Endothelial cell of umbilical vein (primary cell): ENCODE measurements around the gene ZNF516. TPM values are rescaled to one million over a fixed set of nuclear protein-coding genes. Genes with fewer than 3 reads are reported as not detected.

Source experiments
- BruUV-seq: library from RNA; stranded (reverse); fragments of 400-500 nt; replicated peaks from 2 replicates; lab custom pipeline; 2021; lab: Mats Ljungman, UMichigan
- CTCF ChIA-PET: fragments of 300-600, 350-600 bp; sonication (Branson Sonifier 250); formaldehyde crosslinking; loops from one replicate; lab custom pipeline; 2021; ENCODE audit warnings: antibody characterized with exemption, inconsistent platforms; lab: Charles Lee
- POLR2A ChIA-PET: fragments of 300-600, 350-600 bp; sonication (Branson Sonifier 250); formaldehyde crosslinking; loops from one replicate; lab custom pipeline; 2021; ENCODE audit warnings: antibody characterized with exemption, inconsistent platforms; lab: Charles Lee
- DNase-seq: peaks from one replicate; pipeline ENCODE4 v3.0.0-alpha.2; 2011; ENCODE audit warnings: low read depth, low spot score
- FAIRE-seq: peaks from 2 replicates; lab custom pipeline; 2011; peaks lifted over from hg19 to GRCh38; lab: Jason Lieb, UNC
- H2AFZ ChIP-seq: 2 replicates; pipeline ENCODE4 v1.6.0; 2012; ENCODE audit warnings: low read depth, low read length, control low read depth, inconsistent platforms
- H3K27ac ChIP-seq: 2 replicates; pipeline ENCODE4 v1.5.1; 2011; ENCODE audit warnings: low read depth, mild to moderate bottlenecking, control low read depth, low read length, moderate library complexity; ENCODE audit not compliant: insufficient read depth
- H3K27me3 ChIP-seq, 2 experiments: 2 replicates each; pipeline versions ENCODE4 v1.6.0 to v1.6.1; 2011; ENCODE audit warnings: low read length in 2 of 2, mixed read lengths in 1 of 2; ENCODE audit not compliant: control insufficient read depth in 2 of 2, insufficient read depth in 2 of 2
- H3K36me3 ChIP-seq, 2 experiments: 2 replicates in 1 of 2; 3 replicates in 1 of 2; pipeline ENCODE4 v1.5.1; 2011; ENCODE audit warnings: low read length in 2 of 2, mild to moderate bottlenecking in 1 of 2, moderate library complexity in 1 of 2; ENCODE audit not compliant: control insufficient read depth in 2 of 2, insufficient read depth in 2 of 2; ENCODE audit errors: extremely low read depth in 1 of 2
- H3K4me1 ChIP-seq: 3 replicates; pipeline ENCODE4 v1.5.1; 2011; ENCODE audit warnings: mild to moderate bottlenecking, low read length; ENCODE audit not compliant: control insufficient read depth, insufficient read depth; ENCODE audit errors: extremely low read depth
- H3K4me2 ChIP-seq: 2 replicates; pipeline ENCODE4 v1.6.1; 2011; ENCODE audit warnings: low read length, control low read depth, mixed read lengths; ENCODE audit not compliant: insufficient read depth
- H3K4me3 ChIP-seq, 3 experiments: fragments of 200-600 bp in 1 of 3; sonication (generic), shearing (Covaris generic) in 1 of 3; replicated peaks in 1 of 3; 2 replicates each; pipeline ENCODE4 v1.5.1; 2011 to 2016; ENCODE audit warnings: control low read depth in 3 of 3, low read length in 3 of 3, mild to moderate bottlenecking in 2 of 3, inconsistent platforms in 1 of 3, low read depth in 1 of 3, moderate library complexity in 1 of 3; ENCODE audit not compliant: insufficient read depth in 1 of 3
- H3K79me2 ChIP-seq: 2 replicates; pipeline ENCODE4 v1.6.0; 2012; ENCODE audit warnings: low read length, inconsistent platforms; ENCODE audit not compliant: control insufficient read depth, insufficient read depth
- H3K9ac ChIP-seq: replicated peaks from 2 replicates; pipeline ENCODE3; 2011; ENCODE audit warnings: low read length, control low read depth; ENCODE audit not compliant: insufficient read depth; ENCODE audit errors: extremely low read depth
- H3K9me1 ChIP-seq: replicated peaks from 3 replicates; pipeline ENCODE4 v1.6.0; 2011; ENCODE audit warnings: mild to moderate bottlenecking, low read length; ENCODE audit not compliant: control insufficient read depth, insufficient read depth; ENCODE audit errors: extremely low read depth
- H3K9me3 ChIP-seq: replicated peaks from 2 replicates; pipeline ENCODE4 v1.5.1; 2012; ENCODE audit warnings: low read length, inconsistent platforms; ENCODE audit not compliant: control insufficient read depth, insufficient read depth
- H4K20me1 ChIP-seq: replicated peaks from 2 replicates; pipeline ENCODE3; 2011; ENCODE audit warnings: mild to moderate bottlenecking, low read length; ENCODE audit not compliant: control insufficient read depth, insufficient read depth; ENCODE audit errors: extremely low read depth
- EZH2 ChIP-seq: IDR thresholded peaks from 2 replicates; pipeline ENCODE4 v1.6.1; 2012; ENCODE audit warnings: borderline replicate concordance, low read depth, mild to moderate bottlenecking, moderate library complexity, low read length, inconsistent platforms; ENCODE audit not compliant: severe bottlenecking
- FOS ChIP-seq: IDR thresholded peaks from 2 replicates; pipeline ENCODE4 v1.6.1; 2011; ENCODE audit warnings: mild to moderate bottlenecking, low read length, moderate library complexity, borderline replicate concordance; ENCODE audit not compliant: insufficient read depth
- GATA2 ChIP-seq: IDR thresholded peaks from 2 replicates; pipeline ENCODE4 v1.7.0; 2011; ENCODE audit warnings: low read depth, mild to moderate bottlenecking, moderate library complexity, mixed read lengths, low read length; ENCODE audit not compliant: insufficient read length, insufficient read depth
- JUN ChIP-seq: IDR thresholded peaks from 2 replicates; pipeline ENCODE4 v1.6.1; 2011; ENCODE audit warnings: borderline replicate concordance, low read depth; ENCODE audit not compliant: insufficient read length, insufficient read depth
- MYC ChIP-seq: IDR thresholded peaks from one replicate; pipeline ENCODE4 v1.6.1; 2011; ENCODE audit warnings: mild to moderate bottlenecking, low read depth, low read length
- POLR2A ChIP-seq: IDR thresholded peaks from 2 replicates; pipeline ENCODE4 v1.6.1; 2012; ENCODE audit warnings: low read depth, mild to moderate bottlenecking, control low read depth, low read length
- POLR2AphosphoS5 ChIP-seq: IDR thresholded peaks from 2 replicates; pipeline ENCODE4 v1.6.1; 2012; ENCODE audit warnings: low read depth, mild to moderate bottlenecking, control low read depth, low read length, moderate library complexity; ENCODE audit not compliant: insufficient read depth
- dilution Hi-C: fragments of 300-500 bp; cut with MboI; formaldehyde crosslinking; loops from one replicate; pipeline ENCODE4 v1.15.0; 2019; ENCODE audit warnings: low sequenced_read_pairs; ENCODE audit not compliant: extremely low pct_ligation_motif_present
- intact Hi-C: fragments of 100-400 bp; cut with micrococcal nuclease; formaldehyde crosslinking; loops from one replicate; pipeline ENCODE4 v1.10.0; 2022
- polyA plus RNA-seq, 4 experiments: library from polyadenylated mRNA; depleted of rRNA in 3 of 4; stranded (reverse) in 3 of 4; unstranded in 1 of 4; fragments of >200 nt; gene quantifications; 2 replicates each; pipeline versions ENCODE4 v1.2.1 to v1.2.3, GENCODE V29; 2011 to 2012; ENCODE audit warnings: missing spikeins in 1 of 4
- total RNA-seq: library from RNA; stranded (reverse); gene quantifications from 2 replicates; pipeline ENCODE4 v1.2.3, GENCODE V29; 2021
- TF ChIP-seq, protein P1 (sequence below): IDR thresholded peaks from 2 replicates; pipeline ENCODE4 v1.6.1; 2011; ENCODE audit not compliant: insufficient read depth, insufficient read length
- TF ChIP-seq, protein P2 (sequence below), 2 donors: IDR thresholded peaks; 1 replicate in 1 of 2; 2 replicates in 1 of 2; pipeline ENCODE4 v1.5.1; 2011; ENCODE audit warnings: low read length in 2 of 2, mild to moderate bottlenecking in 2 of 2, moderate library complexity in 2 of 2, control low read depth in 1 of 2, inconsistent platforms in 1 of 2, low read depth in 1 of 2; ENCODE audit not compliant: insufficient read depth in 1 of 2; ENCODE audit errors: extremely low read depth in 1 of 2

ZNF516 gene
- total and polyA plus RNA-seq, 2 donors (not counting 3 experiments of a cell fraction or from before 2014, with no cell fraction given) = 3.6 to 19.1 TPM

DNA sequence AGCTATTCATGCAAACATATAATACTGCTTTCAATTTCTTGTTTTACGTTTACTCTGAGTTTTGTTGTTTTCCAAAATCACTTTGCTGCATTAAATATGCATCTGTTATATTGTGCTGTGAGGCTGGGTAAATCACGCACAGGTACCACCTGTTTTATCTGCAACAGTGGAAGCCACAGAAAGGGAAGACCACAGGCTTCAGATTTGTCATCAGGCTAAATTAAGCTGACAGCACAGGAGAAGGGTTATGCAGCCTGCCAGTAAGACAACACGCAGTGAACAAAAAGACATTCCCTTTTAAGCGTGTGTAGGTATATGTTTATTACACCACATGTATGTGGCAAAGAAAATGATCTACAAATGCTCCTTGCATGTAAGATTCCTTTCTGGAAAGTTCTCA lies 38.2 kb downstream of the ZNF516 start:
- peaks cover 6% of the 10 kb centered on the region for H3K4me1 ChIP-seq
- H4K20me1 ChIP-seq = no peaks in the 10 kb centered on the region
- no peak overlapping the region for H3K4me3 ChIP-seq
- no peak overlapping the region for H3K4me2 ChIP-seq
- H3K79me2 ChIP-seq = no peaks in the 10 kb centered on the region
- no peak overlapping the region for H3K27ac ChIP-seq
- FAIRE-seq = no peak
- intact Hi-C loops (no loop called here), dilution Hi-C loops (no loop called here)
- no peaks in the 10 kb centered on the region for H3K9me1 ChIP-seq
- H3K9me3 ChIP-seq = no peaks in the 10 kb centered on the region
- no peaks in the 10 kb centered on the region for H3K36me3 ChIP-seq
- TF ChIP-seq GATA2 (no peak), JUN (no peak), POLR2AphosphoS5 (no peak), FOS (no peak), EZH2 (no peak), POLR2A (no peak), MYC (no peak)
- TF ChIP-seq, protein P1, sequence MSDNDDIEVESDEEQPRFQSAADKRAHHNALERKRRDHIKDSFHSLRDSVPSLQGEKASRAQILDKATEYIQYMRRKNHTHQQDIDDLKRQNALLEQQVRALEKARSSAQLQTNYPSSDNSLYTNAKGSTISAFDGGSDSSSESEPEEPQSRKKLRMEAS = no peak
- TF ChIP-seq, protein P2, sequence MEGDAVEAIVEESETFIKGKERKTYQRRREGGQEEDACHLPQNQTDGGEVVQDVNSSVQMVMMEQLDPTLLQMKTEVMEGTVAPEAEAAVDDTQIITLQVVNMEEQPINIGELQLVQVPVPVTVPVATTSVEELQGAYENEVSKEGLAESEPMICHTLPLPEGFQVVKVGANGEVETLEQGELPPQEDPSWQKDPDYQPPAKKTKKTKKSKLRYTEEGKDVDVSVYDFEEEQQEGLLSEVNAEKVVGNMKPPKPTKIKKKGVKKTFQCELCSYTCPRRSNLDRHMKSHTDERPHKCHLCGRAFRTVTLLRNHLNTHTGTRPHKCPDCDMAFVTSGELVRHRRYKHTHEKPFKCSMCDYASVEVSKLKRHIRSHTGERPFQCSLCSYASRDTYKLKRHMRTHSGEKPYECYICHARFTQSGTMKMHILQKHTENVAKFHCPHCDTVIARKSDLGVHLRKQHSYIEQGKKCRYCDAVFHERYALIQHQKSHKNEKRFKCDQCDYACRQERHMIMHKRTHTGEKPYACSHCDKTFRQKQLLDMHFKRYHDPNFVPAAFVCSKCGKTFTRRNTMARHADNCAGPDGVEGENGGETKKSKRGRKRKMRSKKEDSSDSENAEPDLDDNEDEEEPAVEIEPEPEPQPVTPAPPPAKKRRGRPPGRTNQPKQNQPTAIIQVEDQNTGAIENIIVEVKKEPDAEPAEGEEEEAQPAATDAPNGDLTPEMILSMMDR (IDR thresholded peaks at IDR 0.05; ENCODE audit: extremely low read depth in 1 of 2, insufficient read depth in 1 of 2, low read depth in 1 of 2, low read length in 2 of 2) = no peak
- ChIA-PET POLR2A (no interaction called here), CTCF (no interaction called here)
- no peak overlapping the region for H3K9ac ChIP-seq
- peaks cover 0 to 1% of the 10 kb centered on the region in 2 experiments for H3K27me3 ChIP-seq
- no peak for DNase-seq
- no peak overlapping the region for H2AFZ ChIP-seq
- no TSS peak for BruUV-seq
